NCI-H2171 (cell line): Measurements from ENCODE around the gene MOV10.
"Not testable (repeated sequence)": the region's sequence is repeated elsewhere in the genome, so short reads cannot be mapped to it uniquely, and the experiment has no call there.

Source experiments
- DNase-seq: peaks from one replicate; lab custom pipeline; 2025; lab: John Stamatoyannopoulos, UW

Gene MOV10

GRCh38 chr1:112674440-112674985 lies at the start of gene MOV10:
MOV10 (plus strand) TSS chr1:112674659; CDS start chr1:112674913, 254 bp downstream.
- DNase-seq = peak; percentile 16

- DNase-seq = no peak
Observed at GRCh38 chr1:112625696-112626095, 48.8 kb upstream of the MOV10 start.

- no peak for DNase-seq
Observed at GRCh38 chr1:112626193-112626592, 48.3 kb upstream of the MOV10 start.

GRCh38 chr1:112626887-112627286 lies 47.6 kb upstream of the MOV10 start:
- DNase-seq = no peak

GRCh38 chr1:112628516-112628915 lies 45.9 kb upstream of the MOV10 start:
- no peak for DNase-seq

GRCh38 chr1:112629256-112629655 lies 45.2 kb upstream of the MOV10 start:
- no peak for DNase-seq

- DNase-seq = no peak
Observed at GRCh38 chr1:112633628-112634027, 40.8 kb upstream of the MOV10 start.

GRCh38 chr1:112634367-112634766 lies 40.1 kb upstream of the MOV10 start:
- no peak for DNase-seq

- no peak for DNase-seq
Observed at GRCh38 chr1:112636056-112636455, 38.4 kb upstream of the MOV10 start.

GRCh38 chr1:112636597-112637253 lies 37.7 kb upstream of the MOV10 start:
- no peak for DNase-seq

GRCh38 chr1:112637254-112638109 lies 37.0 kb upstream of the MOV10 start:
- DNase-seq = no peak

GRCh38 chr1:112638110-112638428 lies 36.4 kb upstream of the MOV10 start:
- no peak for DNase-seq

GRCh38 chr1:112640437-112640836 lies 34.0 kb upstream of the MOV10 start:
- not testable (repeated sequence) for DNase-seq

GRCh38 chr1:112643080-112643479 lies 31.4 kb upstream of the MOV10 start:
- no peak for DNase-seq

- no peak for DNase-seq
Observed at GRCh38 chr1:112646225-112646624, 28.2 kb upstream of the MOV10 start.

- no peak for DNase-seq
Observed at GRCh38 chr1:112651205-112651604, 23.3 kb upstream of the MOV10 start.

- DNase-seq = no peak
Observed at GRCh38 chr1:112665857-112666256, 8.6 kb upstream of the MOV10 start.

GRCh38 chr1:112666946-112667345 lies 7.5 kb upstream of the MOV10 start:
- DNase-seq = no peak

- no peak for DNase-seq
Observed at GRCh38 chr1:112672009-112672408, 2.5 kb upstream of the MOV10 start.

GRCh38 chr1:112672842-112673241 lies 1.6 kb upstream of the MOV10 start:
- DNase-seq = no peak

- no peak for DNase-seq
Observed at GRCh38 chr1:112673592-112674439, 643 bp upstream of the MOV10 start.

GRCh38 chr1:112674986-112675727 lies 698 bp downstream of the MOV10 start:
- DNase-seq = peak; percentile 15
